HuH-7.5 (cell line): Measurements from ENCODE around the gene TFEB.

ENCODE experiments used
- DNase-seq: peaks from one replicate; pipeline ENCODE4 v3.0.0; 2011; ENCODE audit warnings: low spot score

The TFEB gene

GRCh38 chr6:41638002-41638934, 97.1 kb downstream of the TFEB start, which contains the start of gene MDFI:
Gene MDFI, plus strand, starts transcription at chr6:41638468. Its CDS starts 282 bp downstream, at chr6:41638750.
- no peak for DNase-seq

- peak; percentile 35 for DNase-seq
Measured at GRCh38 chr6:41637194-41638001, 98.0 kb downstream of the TFEB start.

GRCh38 chr6:41636833-41637193, 98.6 kb downstream of the TFEB start:
- DNase-seq = no peak

- no peak for DNase-seq
Measured at GRCh38 chr6:41635365-41635764, 100.0 kb downstream of the TFEB start.

GRCh38 chr6:41634657-41635056, 100.8 kb downstream of the TFEB start:
- DNase-seq = no peak
